Duodenal mucosa (tissue), 2 donors: ENCODE data around the gene LYRM1.

ENCODE experiments used
- H3K27ac ChIP-seq: one replicate; pipeline ENCODE4 v1.7.0; 2013; ENCODE audit warnings: low read depth, low read length
- H3K27me3 ChIP-seq, 2 donors: one replicate each; pipeline ENCODE4 v1.7.0; 2013; ENCODE audit warnings: low read length in 2 of 2, control low read depth in 1 of 2; ENCODE audit not compliant: insufficient read depth in 2 of 2, control insufficient read depth in 1 of 2
- H3K36me3 ChIP-seq, 2 donors: one replicate each; pipeline ENCODE4 v1.7.0; 2013; ENCODE audit warnings: low read length in 2 of 2, control low read depth in 1 of 2; ENCODE audit not compliant: insufficient read depth in 2 of 2, control insufficient read depth in 1 of 2
- H3K4me1 ChIP-seq, 2 donors: one replicate each; pipeline ENCODE4 v1.7.0; 2013; ENCODE audit warnings: low read length in 2 of 2, control low read depth in 1 of 2; ENCODE audit not compliant: insufficient read depth in 2 of 2, control insufficient read depth in 1 of 2
- H3K4me3 ChIP-seq, 2 donors: one replicate each; pipeline ENCODE4 v1.7.0; 2013; ENCODE audit warnings: low read length in 2 of 2, low read depth in 1 of 2
- H3K9ac ChIP-seq, 2 donors: one replicate each; pipeline ENCODE4 v1.7.0; 2013; ENCODE audit warnings: low read length in 2 of 2, low read depth in 1 of 2
- H3K9me3 ChIP-seq, 2 donors: one replicate each; pipeline ENCODE4 v1.7.0; 2013; ENCODE audit warnings: low read length in 2 of 2, control low read depth in 1 of 2; ENCODE audit not compliant: control insufficient read depth in 1 of 2

LYRM1 gene

GRCh38 chr16:20883554-20884239, 16.9 kb upstream of the LYRM1 start:
- Histone ChIP-seq H3K9me3 (no peaks in the 10 kb centered on the region), H3K4me1 (peaks cover 5 to 38% of the 10 kb centered on the region in 2 donors), H3K9ac (no peak overlapping the region), H3K27ac (no peak overlapping the region), H3K36me3 (no peaks in the 10 kb centered on the region), H3K4me3 (no peak overlapping the region), H3K27me3 (no peaks in the 10 kb centered on the region)

GRCh38 chr16:20884240-20884556, 16.4 kb upstream of the LYRM1 start:
- Histone ChIP-seq H3K4me3 (no peak overlapping the region), H3K27me3 (no peaks in the 10 kb centered on the region), H3K9ac (no peak overlapping the region), H3K36me3 (no peaks in the 10 kb centered on the region), H3K9me3 (no peaks in the 10 kb centered on the region), H3K4me1 (peaks cover 5 to 33% of the 10 kb centered on the region in 2 donors), H3K27ac (no peak overlapping the region)

GRCh38 chr16:20886320-20886719, 14.3 kb upstream of the LYRM1 start:
- Histone ChIP-seq H3K4me3 (no peak overlapping the region), H3K36me3 (no peaks in the 10 kb centered on the region), H3K27ac (no peak overlapping the region), H3K9me3 (no peaks in the 10 kb centered on the region), H3K9ac (no peak overlapping the region), H3K4me1 (peaks cover 13 to 23% of the 10 kb centered on the region in 2 donors), H3K27me3 (no peaks in the 10 kb centered on the region)

GRCh38 chr16:20887207-20887606, 13.4 kb upstream of the LYRM1 start:
- Histone ChIP-seq H3K27ac (no peak overlapping the region), H3K36me3 (peaks cover 0 to 2% of the 10 kb centered on the region in 2 donors), H3K9me3 (no peaks in the 10 kb centered on the region), H3K9ac (no peak overlapping the region), H3K27me3 (no peaks in the 10 kb centered on the region), H3K4me3 (no peak overlapping the region), H3K4me1 (peaks cover 13 to 20% of the 10 kb centered on the region in 2 donors)

- Histone ChIP-seq H3K36me3 (peaks cover 5 to 9% of the 10 kb centered on the region in 2 donors), H3K27ac (no peak overlapping the region), H3K9ac (no peak overlapping the region), H3K4me1 (peaks cover 9 to 13% of the 10 kb centered on the region in 2 donors), H3K9me3 (no peaks in the 10 kb centered on the region), H3K4me3 (peak overlapping the region in 1 of 2 donors; percentile 8), H3K27me3 (no peaks in the 10 kb centered on the region)
These were observed 10.8 kb upstream of the LYRM1 start for GRCh38 chr16:20889625-20890275.

GRCh38 chr16:20894388-20894787, 6.2 kb upstream of the LYRM1 start:
- no peaks in the 10 kb centered on the region for H3K9me3 ChIP-seq
- peaks cover 5 to 24% of the 10 kb centered on the region in 2 donors for H3K36me3 ChIP-seq
- peaks cover 20 to 23% of the 10 kb centered on the region in 2 donors for H3K4me1 ChIP-seq
- no peak overlapping the region for H3K4me3 ChIP-seq
- no peak overlapping the region for H3K9ac ChIP-seq
- no peaks in the 10 kb centered on the region for H3K27me3 ChIP-seq
- no peak overlapping the region for H3K27ac ChIP-seq

GRCh38 chr16:20897253-20897897, 3.2 kb upstream of the LYRM1 start:
- Histone ChIP-seq H3K4me1 (peaks cover 27 to 33% of the 10 kb centered on the region in 2 donors), H3K36me3 (peaks cover 1 to 24% of the 10 kb centered on the region in 2 donors), H3K9ac (no peak overlapping the region), H3K9me3 (no peaks in the 10 kb centered on the region), H3K4me3 (no peak overlapping the region), H3K27ac (no peak overlapping the region), H3K27me3 (no peaks in the 10 kb centered on the region)

- Histone ChIP-seq H3K27me3 (no peaks in the 10 kb centered on the region), H3K27ac (no peak overlapping the region), H3K36me3 (peaks cover 0 to 24% of the 10 kb centered on the region in 2 donors), H3K4me1 (peaks cover 32 to 37% of the 10 kb centered on the region in 2 donors), H3K9ac (no peak overlapping the region), H3K4me3 (no peak overlapping the region), H3K9me3 (no peaks in the 10 kb centered on the region)
These were observed 2.6 kb upstream of the LYRM1 start for GRCh38 chr16:20897922-20898321.

GRCh38 chr16:20899071-20899470, 1.5 kb upstream of the LYRM1 start:
- peak overlapping the region; percentile 80 to 94 for H3K4me3 ChIP-seq
- H3K27me3 ChIP-seq: no peaks in the 10 kb centered on the region
- no peaks in the 10 kb centered on the region for H3K9me3 ChIP-seq
- H3K27ac ChIP-seq: no peak overlapping the region
- peaks cover 43 to 47% of the 10 kb centered on the region in 2 donors for H3K4me1 ChIP-seq
- H3K9ac ChIP-seq: peak overlapping the region; percentile 84 to 92
- peaks cover 0 to 18% of the 10 kb centered on the region in 2 donors for H3K36me3 ChIP-seq
